ENCODE data around the gene PRKAR2B.

DNA sequence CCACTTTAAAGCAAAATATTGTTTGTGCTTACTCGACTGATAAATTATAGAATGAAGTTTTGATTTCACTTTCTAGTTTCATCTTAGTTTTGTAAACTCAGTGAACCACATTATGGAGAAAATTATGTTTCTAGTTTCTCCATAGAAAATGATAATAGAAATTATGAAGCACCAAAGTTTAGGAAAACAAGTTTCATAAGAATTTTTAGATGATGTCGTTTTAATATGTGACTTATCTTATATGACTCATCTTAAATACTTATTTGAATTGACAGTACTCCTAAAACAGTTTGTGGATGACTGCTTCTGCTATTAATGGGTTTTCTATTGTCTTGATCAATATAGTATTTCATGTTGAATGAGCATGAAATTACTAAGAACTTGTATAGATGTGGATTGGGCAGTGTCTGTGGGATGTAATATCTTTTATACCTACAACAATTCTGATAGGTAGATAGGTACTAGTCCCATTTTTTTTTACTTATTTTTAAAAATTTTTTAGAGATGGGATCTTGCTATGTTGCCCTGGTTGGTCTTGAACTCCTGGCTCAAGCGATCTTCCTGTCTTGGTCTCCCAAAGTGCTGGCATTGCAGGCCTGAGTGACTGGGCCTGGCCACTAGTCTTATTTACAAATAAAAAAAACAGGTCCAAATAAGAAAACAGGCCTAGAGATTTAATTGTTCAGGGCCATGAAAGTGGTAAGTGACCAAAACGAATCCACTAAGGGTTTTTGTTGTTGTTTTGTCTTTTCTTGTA, 127.9 kb downstream of the PRKAR2B start:
- TF ChIP-seq GLIS3 (CRISPR knock-in tag; IDR thresholded peaks at IDR 0.05) (no peak), BACH2 (CRISPR knock-in tag; IDR thresholded peaks at IDR 0.05; ENCODE audit: borderline replicate concordance) (no peak), TOX (CRISPR knock-in tag; IDR thresholded peaks at IDR 0.05; ENCODE audit: borderline replicate concordance) (no peak), RARB (CRISPR knock-in tag; IDR thresholded peaks at IDR 0.05) (no peak)
